HT1080 (cell line): ENCODE measurements around the gene PSG6. TPM values are rescaled to one million over a fixed set of nuclear protein-coding genes. Genes with fewer than 3 reads are reported as not detected.
A peak's percentile ranks its signal among the peaks of the same experiment; 100 is the strongest.
"Not testable (repeated sequence)": the region's sequence is repeated elsewhere in the genome, so short reads cannot be mapped to it uniquely, and the experiment has no call there.

Source experiments
- DNase-seq: peaks from one replicate; pipeline ENCODE4 v3.0.0-alpha.2; 2015; ENCODE audit warnings: low read depth
- total RNA-seq: library from RNA; depleted of rRNA; stranded (reverse); fragments of >200 nt; shearing (Covaris generic); gene quantifications from 2 replicates; pipeline ENCODE4 v1.2.3, GENCODE V29; 2014

The PSG6 gene
- total RNA-seq, 1 experiment from 2014 or later = not detected

- not testable (repeated sequence) for DNase-seq
These were observed 6.0 kb downstream of the PSG6 start for GRCh38 chr19:42911731-42912130.

DNA sequence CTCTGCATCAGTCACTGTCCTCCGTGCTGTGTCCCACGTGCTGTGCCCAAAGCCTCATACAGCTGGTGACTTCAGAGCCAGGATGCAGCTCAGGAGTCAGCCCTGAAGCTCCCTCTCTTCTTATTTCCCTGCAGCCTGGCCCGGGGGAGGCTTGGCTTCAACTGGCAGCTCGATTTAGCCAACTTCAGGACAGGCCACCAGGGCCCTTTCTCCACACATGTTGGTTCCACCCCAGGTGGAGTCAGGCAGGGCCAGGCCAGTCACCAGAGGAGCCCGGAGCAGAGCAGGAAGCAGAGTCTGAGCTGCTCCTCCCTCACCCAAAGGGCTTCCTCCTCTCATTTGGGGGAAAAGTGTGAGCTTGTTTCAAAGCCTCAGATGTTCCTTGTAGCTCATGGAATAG, 11.5 kb downstream of the PSG6 start:
- not testable (repeated sequence) for DNase-seq

DNA sequence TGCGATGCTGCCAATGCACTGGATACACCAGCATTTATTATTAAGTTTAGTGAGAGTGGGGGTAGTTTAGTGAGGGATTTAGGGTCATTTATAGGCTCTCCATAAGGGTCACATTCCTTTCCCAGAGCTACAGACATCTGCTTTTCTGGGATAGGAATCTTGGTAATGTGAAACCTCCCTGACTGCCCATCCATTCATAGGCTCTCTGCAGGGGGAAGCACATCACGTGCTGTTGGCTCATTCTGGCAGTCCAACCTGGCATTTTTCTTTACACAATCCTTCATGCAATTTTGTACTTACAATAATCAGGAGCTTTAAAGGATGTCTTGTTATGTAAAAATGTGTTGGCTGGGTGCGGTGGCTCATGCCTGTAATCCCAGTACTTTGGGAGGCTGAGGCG, 17.1 kb downstream of the PSG6 start:
- not testable (repeated sequence) for DNase-seq

GRCh38 chr19:42899674-42900073, 18.0 kb downstream of the PSG6 start:
- not testable (repeated sequence) for DNase-seq

- not testable (repeated sequence) for DNase-seq
These were observed 18.6 kb downstream of the PSG6 start for GRCh38 chr19:42899110-42899509.

DNA sequence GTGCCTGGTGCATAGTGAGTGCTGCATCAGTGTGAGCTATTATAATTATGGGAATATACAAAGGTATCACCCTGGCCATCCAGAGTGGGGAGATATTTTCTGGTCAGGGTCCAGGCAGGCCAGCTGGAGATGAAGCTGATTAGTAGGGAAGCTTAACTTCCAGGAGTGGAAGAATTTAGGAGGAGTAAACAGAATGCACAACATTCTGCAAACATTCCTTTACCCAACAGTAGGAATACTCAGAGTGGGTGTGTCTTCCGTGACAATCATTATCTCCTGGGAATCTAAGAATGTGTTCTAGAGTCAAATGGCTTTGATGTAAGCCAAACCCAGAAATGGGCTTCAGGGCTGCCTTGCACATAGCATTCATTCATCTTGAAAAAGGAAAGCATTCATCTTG, 19.0 kb downstream of the PSG6 start:
- not testable (repeated sequence) for DNase-seq

GRCh38 chr19:42897729-42898128, 20.0 kb downstream of the PSG6 start:
- peak; percentile 39 for DNase-seq

GRCh38 chr19:42890446-42890845, 27.2 kb downstream of the PSG6 start:
- not testable (repeated sequence) for DNase-seq

- not testable (repeated sequence) for DNase-seq
These were observed 29.7 kb downstream of the PSG6 start for GRCh38 chr19:42887876-42888445.

DNA sequence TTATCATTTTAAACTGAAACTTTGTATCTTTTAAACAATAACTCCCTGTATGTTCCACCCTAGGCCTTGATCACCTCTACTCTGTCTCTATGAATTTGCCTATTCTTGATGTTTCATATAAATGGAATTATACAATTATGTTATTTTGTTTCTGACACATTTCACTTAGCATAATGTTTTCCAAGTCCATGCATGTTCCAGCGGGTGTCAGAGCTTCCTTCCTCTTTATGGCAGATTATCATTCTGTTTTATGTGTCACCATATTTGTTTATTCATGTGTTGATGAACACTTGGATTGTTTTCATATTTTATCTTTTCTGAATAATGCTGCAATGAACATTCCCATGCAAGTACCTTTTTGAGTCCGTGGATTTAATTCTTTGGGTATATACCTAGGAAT, 35.0 kb downstream of the PSG6 start:
- not testable (repeated sequence) for DNase-seq

- DNase-seq = not testable (repeated sequence)
These were observed 35.7 kb downstream of the PSG6 start for GRCh38 chr19:42882010-42882409.

DNA sequence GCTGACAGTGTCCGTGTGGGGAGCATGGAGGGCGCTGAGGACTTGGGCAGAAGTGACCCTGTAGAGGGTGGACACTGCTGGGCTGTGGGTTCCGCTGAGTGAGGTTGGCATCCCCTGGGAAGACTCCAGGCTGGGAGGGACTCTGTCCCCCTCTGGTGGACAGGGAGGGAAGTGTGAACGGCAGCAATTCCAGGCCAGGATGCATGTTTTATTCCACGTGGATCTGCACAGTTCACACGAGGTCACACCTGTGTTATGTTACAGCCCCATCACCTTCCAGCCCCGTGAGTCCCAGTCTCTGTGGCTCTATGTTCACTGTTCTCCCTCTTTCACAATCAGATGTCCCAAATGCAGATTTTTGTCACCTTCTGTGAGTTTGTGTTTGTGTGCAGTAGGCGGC, 36.4 kb downstream of the PSG6 start:
- peak; percentile 19 for DNase-seq

DNA sequence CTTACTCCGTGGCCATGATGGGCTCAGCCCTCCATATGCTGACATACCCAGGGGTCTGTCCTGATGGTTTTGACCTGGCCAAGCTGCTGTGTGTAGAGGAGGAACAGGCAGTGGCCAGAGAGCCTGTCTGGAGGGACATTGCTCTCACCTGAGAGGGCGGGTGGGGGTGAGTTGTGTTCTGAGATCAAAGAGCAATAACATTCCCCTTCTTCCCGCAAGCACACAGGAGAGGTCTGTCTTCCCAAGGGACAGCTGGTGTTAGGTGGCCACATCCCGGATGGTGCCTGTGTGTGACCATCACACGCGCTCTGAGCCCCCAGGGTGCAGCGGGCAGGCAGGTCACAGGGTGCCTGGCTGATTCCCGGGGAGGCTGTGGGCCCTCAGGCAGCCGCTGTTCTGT, 37.1 kb downstream of the PSG6 start:
- DNase-seq = not testable (repeated sequence)

GRCh38 chr19:42879613-42880012, 38.1 kb downstream of the PSG6 start, which contains the start of gene PSG1:
Gene PSG1 (minus strand): TSS chr19:42879713. CDS start chr19:42879581, 132 bp downstream.
- DNase-seq = no peak

DNA sequence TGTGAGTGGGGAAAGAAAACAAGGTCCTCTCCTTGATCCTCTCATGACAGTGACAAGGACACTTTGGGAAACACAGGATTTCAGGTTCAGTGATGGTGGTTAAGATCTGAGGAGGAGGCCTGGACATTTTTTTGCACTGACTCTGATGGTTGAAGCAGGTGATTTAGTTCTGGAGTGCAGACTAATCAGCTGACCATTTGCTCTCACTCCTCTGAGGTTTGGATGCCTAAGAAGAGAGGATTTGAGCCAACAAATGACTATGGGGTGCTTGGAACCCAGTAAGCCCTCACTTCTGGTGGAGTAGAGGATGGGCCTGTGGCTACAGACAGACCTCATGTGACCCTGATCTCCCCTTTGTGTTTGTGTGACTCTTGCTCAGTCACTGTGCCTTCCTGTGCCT, 41.1 kb downstream of the PSG6 start:
- peak; percentile 38 for DNase-seq

DNA sequence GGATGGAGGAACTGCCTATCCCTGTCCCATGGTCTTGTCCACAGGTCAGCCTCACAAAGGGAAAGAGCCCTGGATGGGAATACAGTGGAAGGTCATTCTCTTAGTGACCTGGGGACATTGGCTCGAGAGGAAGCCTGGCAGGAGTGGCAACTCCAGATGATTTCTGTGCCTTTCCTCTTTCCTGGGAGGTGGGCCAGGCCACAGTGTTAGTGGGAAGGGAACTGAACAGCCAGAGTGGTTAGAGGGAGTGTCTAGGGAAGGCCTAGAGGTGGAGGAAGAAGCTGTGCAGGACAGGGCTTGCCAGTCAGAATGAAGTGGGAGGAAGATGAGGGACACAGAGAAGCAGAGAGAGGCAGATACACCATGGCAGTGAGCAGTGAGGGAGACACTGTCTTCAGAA, 41.8 kb downstream of the PSG6 start:
- DNase-seq = peak; percentile 39

- DNase-seq = peak; percentile 78
These were observed 42.5 kb downstream of the PSG6 start for GRCh38 chr19:42874901-42875813.

DNA sequence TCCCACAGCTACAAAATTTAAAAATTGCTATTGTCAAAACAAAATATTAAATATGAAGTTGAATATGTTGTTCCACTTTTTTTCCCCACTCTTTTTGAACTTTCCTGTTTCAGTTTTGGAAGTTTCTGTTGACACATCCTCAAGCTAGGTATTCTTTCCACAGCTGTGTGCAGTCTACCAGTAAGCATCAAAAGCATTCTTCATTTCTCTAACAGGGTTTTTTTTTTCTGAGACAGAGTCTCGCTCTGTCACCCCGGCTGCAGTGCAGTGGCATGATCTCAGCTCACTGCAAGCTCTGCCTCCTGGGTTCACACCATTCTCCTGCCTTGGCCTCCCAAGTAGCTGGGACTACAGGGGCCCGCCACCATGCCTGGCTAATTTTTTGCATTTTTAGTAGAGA, 43.6 kb downstream of the PSG6 start:
- DNase-seq = not testable (repeated sequence)

DNA sequence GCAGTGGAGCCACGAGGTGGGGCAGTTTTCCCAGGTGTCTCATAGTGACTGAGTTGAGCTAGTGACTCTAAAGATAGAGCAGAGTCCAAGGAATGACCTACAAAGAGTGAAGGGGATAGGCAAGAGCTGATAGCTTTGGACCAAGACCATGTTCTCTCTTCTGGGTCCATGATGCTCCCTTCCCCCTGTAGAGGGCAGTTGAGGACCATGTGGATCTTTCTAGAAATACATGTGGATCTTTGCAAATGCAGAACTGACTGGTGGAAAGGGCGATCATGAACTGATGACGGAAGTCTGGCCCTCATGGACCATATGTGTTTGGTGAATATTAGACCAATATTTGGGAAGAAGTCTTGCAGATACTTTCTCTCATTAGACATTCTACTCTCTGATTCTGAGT, 45.1 kb downstream of the PSG6 start:
- no peak for DNase-seq

DNA sequence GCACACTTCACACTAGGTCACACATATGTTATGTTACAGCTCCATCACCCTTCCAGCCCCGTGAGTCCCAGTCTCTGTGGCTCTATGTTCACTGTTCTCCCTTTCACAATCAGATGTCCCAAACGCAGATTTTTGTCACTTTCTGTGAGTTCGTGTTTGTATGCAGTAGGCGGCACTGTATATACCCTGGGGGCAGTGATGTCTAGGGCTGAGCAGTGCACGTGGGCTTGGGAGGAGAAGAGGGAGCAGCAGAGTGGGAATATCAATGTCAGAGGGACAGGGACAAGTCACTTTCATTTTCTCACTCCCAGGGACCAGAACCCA, 60.2 kb downstream of the PSG6 start:
- DNase-seq = no peak

DNA sequence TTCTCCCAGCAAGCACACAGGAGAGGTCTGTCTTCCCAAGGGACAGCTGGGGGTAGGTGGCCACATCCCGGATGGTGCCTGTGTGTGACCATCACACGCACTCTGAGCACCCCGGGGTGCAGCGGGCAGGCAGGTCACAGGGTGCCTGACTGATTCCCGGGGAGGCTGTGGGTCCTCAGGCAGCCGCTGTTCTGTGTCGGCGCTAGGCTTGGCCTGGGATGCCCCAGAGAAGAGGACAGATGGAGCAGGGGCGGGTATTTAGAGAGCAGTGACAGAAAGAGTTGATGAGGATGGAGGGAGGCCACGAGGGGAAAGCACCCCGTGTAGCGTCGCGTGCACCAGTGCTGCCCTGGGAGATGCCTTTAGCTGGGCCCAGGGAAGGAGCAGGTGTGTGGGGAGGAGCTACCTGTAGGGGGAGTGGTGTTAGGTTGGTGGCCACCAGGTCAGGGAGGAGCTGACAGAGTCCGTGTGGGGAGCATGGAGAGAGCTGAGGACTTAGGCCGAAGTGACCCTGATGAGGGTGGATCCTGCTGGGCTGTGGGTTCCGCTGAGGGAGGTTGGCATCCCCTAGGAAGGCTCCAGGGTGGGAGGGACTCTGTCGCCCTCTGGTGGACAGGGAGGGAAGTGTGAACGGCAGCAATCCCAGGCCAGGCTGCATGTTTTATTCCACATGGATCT, 60.7 kb downstream of the PSG6 start:
- DNase-seq = peak; percentile 40

- DNase-seq = not testable (repeated sequence)
These were observed 62.9 kb downstream of the PSG6 start for GRCh38 chr19:42854745-42855144.
